Caco-2 (cell line): ENCODE results near the gene ASB17. TPM values are rescaled to one million over a fixed set of nuclear protein-coding genes. Genes with fewer than 3 reads are reported as not detected.

Experiments used
- BruUV-seq: library from RNA; stranded (reverse); fragments of 400-500 nt; replicated peaks from 2 replicates; lab custom pipeline; 2021; lab: Mats Ljungman, UMichigan
- CTCF ChIA-PET: fragments of 300-600 bp; sonication (Branson Sonifier 250); formaldehyde crosslinking; loops from one replicate; lab custom pipeline; 2022; ENCODE audit warnings: antibody characterized with exemption; lab: Charles Lee
- POLR2A ChIA-PET: fragments of 300-600 bp; sonication (Branson Sonifier 250); formaldehyde crosslinking; loops from one replicate; lab custom pipeline; 2022; ENCODE audit warnings: antibody characterized with exemption; lab: Charles Lee
- DNase-seq, 2 experiments: peaks; one replicate each; pipeline versions ENCODE4 v3.0.0 to v3.0.0-alpha.2; 2020 to 2022
- H3K27me3 ChIP-seq: replicated peaks from 2 replicates; pipeline ENCODE4 v1.6.0; 2011; ENCODE audit warnings: low read length; ENCODE audit not compliant: control insufficient read depth, insufficient read depth
- H3K36me3 ChIP-seq: 2 replicates; pipeline ENCODE4 v1.5.1; 2011; ENCODE audit warnings: low read length; ENCODE audit not compliant: control insufficient read depth, insufficient read depth
- H3K4me1 ChIP-seq: fragments of 250-450 bp; sonication (Bioruptor Pico); 2 replicates; pipeline ENCODE4 v1.5.1; 2020; ENCODE audit warnings: mild to moderate bottlenecking
- H3K4me3 ChIP-seq: 2 replicates; pipeline ENCODE4 v1.5.1; 2011; ENCODE audit warnings: low read depth, mild to moderate bottlenecking, control low read depth, low read length
- H3K9me3 ChIP-seq: fragments of 250-450 bp; sonication (Bioruptor Pico); 2 replicates; pipeline ENCODE4 v1.5.1; 2020; ENCODE audit warnings: mild to moderate bottlenecking, moderate library complexity
- H3K27ac Mint-ChIP-seq: one replicate; pipeline ENCODE4 v1.8.0; 2022; ENCODE audit warnings: mixed read lengths; ENCODE audit not compliant: unreplicated experiment
- H3K27me3 Mint-ChIP-seq: one replicate; pipeline ENCODE4 v1.8.0; 2022; ENCODE audit warnings: mixed read lengths; ENCODE audit not compliant: insufficient read depth, unreplicated experiment
- H3K36me3 Mint-ChIP-seq: one replicate; pipeline ENCODE4 v1.8.0; 2022; ENCODE audit warnings: mild to moderate bottlenecking, mixed read lengths; ENCODE audit not compliant: insufficient read depth, unreplicated experiment
- H3K4me1 Mint-ChIP-seq: one replicate; pipeline ENCODE4 v1.8.0; 2022; ENCODE audit warnings: low read depth, mixed read lengths; ENCODE audit not compliant: unreplicated experiment
- H3K4me3 Mint-ChIP-seq: one replicate; pipeline ENCODE4 v1.8.0; 2022; ENCODE audit warnings: mild to moderate bottlenecking, moderate library complexity, mixed read lengths; ENCODE audit not compliant: unreplicated experiment
- H3K9me3 Mint-ChIP-seq: one replicate; pipeline ENCODE4 v1.8.0; 2022; ENCODE audit warnings: mixed read lengths; ENCODE audit not compliant: unreplicated experiment
- CTCF ChIP-seq, 2 experiments: fragments of 200-600 bp in 1 of 2; IDR thresholded peaks; 1 replicate in 1 of 2; 2 replicates in 1 of 2; pipeline versions ENCODE4 v1.5.1 to v1.8.0; 2011 to 2022; ENCODE audit warnings: antibody characterized with exemption in 1 of 2, control low read depth in 1 of 2, inconsistent platforms in 1 of 2, low read depth in 1 of 2, low read length in 1 of 2, mild to moderate bottlenecking in 1 of 2, moderate library complexity in 1 of 2; ENCODE audit not compliant: insufficient read depth in 1 of 2, severe bottlenecking in 1 of 2, unreplicated experiment in 1 of 2
- intact Hi-C: fragments of 100-400 bp; cut with micrococcal nuclease; formaldehyde crosslinking; loops from one replicate; pipeline ENCODE4 v1.10.0; 2022; ENCODE audit not compliant: unreplicated experiment
- total RNA-seq: library from RNA; stranded (reverse); gene quantifications from 2 replicates; pipeline ENCODE4 v1.2.3, GENCODE V29; 2022

ASB17 gene
- total RNA-seq, 1 experiment from 2014 or later, result not detected

- DNase-seq, result no peak
- intact Hi-C loops, result no loop called here
- BruUV-seq, result no TSS peak
- no peak for TF ChIP-seq CTCF (IDR thresholded peaks at IDR 0.05; ENCODE audit: insufficient read depth in 1 of 2, low read depth in 1 of 2, low read length in 1 of 2, severe bottlenecking in 1 of 2, unreplicated experiment in 1 of 2)
- Mint-ChIP-seq H3K27ac (no peak overlapping the region), H3K36me3 (no peaks in the 10 kb centered on the region), H3K9me3 (no peaks in the 10 kb centered on the region), H3K4me1 (no peaks in the 10 kb centered on the region), H3K27me3 (no peaks in the 10 kb centered on the region), H3K4me3 (no peak overlapping the region)
- CTCF ChIA-PET, result no interaction called here
- Histone ChIP-seq H3K4me3 (no peak overlapping the region), H3K9me3 (no peaks in the 10 kb centered on the region), H3K27me3 (no peaks in the 10 kb centered on the region), H3K4me1 (no peaks in the 10 kb centered on the region), H3K36me3 (no peaks in the 10 kb centered on the region)
- POLR2A ChIA-PET, result no interaction called here
Measured at GRCh38 chr1:75916834-75917233, 15.4 kb downstream of the ASB17 start.

GRCh38 chr1:75908717-75909152 lies 23.5 kb downstream of the ASB17 start:
- POLR2A ChIA-PET, result no interaction called here

GRCh38 chr1:75901371-75901770 lies 30.8 kb downstream of the ASB17 start:
- Mint-ChIP-seq H3K27ac (no peak overlapping the region), H3K4me1 (no peaks in the 10 kb centered on the region), H3K27me3 (no peaks in the 10 kb centered on the region), H3K4me3 (no peak overlapping the region), H3K36me3 (no peaks in the 10 kb centered on the region), H3K9me3 (no peaks in the 10 kb centered on the region)
- Histone ChIP-seq H3K27me3 (no peaks in the 10 kb centered on the region), H3K4me3 (no peak overlapping the region), H3K9me3 (no peaks in the 10 kb centered on the region), H3K4me1 (no peaks in the 10 kb centered on the region), H3K36me3 (no peaks in the 10 kb centered on the region)
- DNase-seq, result no peak
- ChIA-PET CTCF (interaction anchor here (0.6 kb wide), 1 partner anchor 242 kb away, joined by 3 read pairs; no protein-coding TSS in a partner anchor), POLR2A (no interaction called here)
- intact Hi-C loops, result no loop called here
- BruUV-seq, result no TSS peak
- no peak for TF ChIP-seq CTCF (IDR thresholded peaks at IDR 0.05; ENCODE audit: insufficient read depth in 1 of 2, low read depth in 1 of 2, low read length in 1 of 2, severe bottlenecking in 1 of 2, unreplicated experiment in 1 of 2)

More at GRCh38 chr1:75908717-75909152, 23.5 kb downstream of the ASB17 start:
- Histone ChIP-seq H3K4me3 (no peak overlapping the region), H3K9me3 (no peaks in the 10 kb centered on the region), H3K27me3 (no peaks in the 10 kb centered on the region), H3K36me3 (no peaks in the 10 kb centered on the region), H3K4me1 (no peaks in the 10 kb centered on the region)
- Mint-ChIP-seq H3K4me1 (peaks cover 16% of the 10 kb centered on the region), H3K4me3 (no peak overlapping the region), H3K27me3 (no peaks in the 10 kb centered on the region), H3K36me3 (no peaks in the 10 kb centered on the region), H3K9me3 (peaks cover 17% of the 10 kb centered on the region), H3K27ac (no peak overlapping the region)
- BruUV-seq, result no TSS peak
- CTCF ChIA-PET, result interaction anchor here (0.7 to 1.2 kb wide), 3 partner anchors 15 to 246 kb away, joined by 3 read pairs; no protein-coding TSS in a partner anchor
- intact Hi-C loops, result loop anchor here (2.0 to 5.0 kb wide), 4 partner anchors 82 to 424 kb away; no protein-coding TSS in a partner anchor
- TF ChIP-seq CTCF (IDR thresholded peaks at IDR 0.05; ENCODE audit: insufficient read depth in 1 of 2, low read depth in 1 of 2, low read length in 1 of 2, severe bottlenecking in 1 of 2, unreplicated experiment in 1 of 2), result peak; percentile 37 to 46
- DNase-seq, result peak; percentile 42 to 53
